Right atrium auricular region (tissue), 2 donors: ENCODE results near the gene PROX1. TPM values are rescaled to one million over a fixed set of nuclear protein-coding genes. Genes with fewer than 3 reads are reported as not detected.
A peak's percentile ranks its signal among the peaks of the same experiment; 100 is the strongest.

Experiments used
- DNase-seq: peaks from one replicate; pipeline ENCODE4 v3.0.0-alpha.2; 2019; ENCODE audit warnings: low spot score
- H3K27ac ChIP-seq, 2 donors: fragments of 200-600 bp; sonication (generic); 1 replicate in 1 of 2; 2 replicates in 1 of 2; pipeline ENCODE4 v1.5.1; 2016 to 2019
- H3K27me3 ChIP-seq, 2 donors: fragments of 200-600 bp; sonication (generic); one replicate each; pipeline versions ENCODE4 v1.5.1 to v1.6.0; 2017 to 2019
- H3K36me3 ChIP-seq: fragments of 200-600 bp; sonication (generic); one replicate; pipeline ENCODE4 v1.5.1; 2016
- H3K4me1 ChIP-seq, 2 donors: fragments of 200-600 bp; sonication (generic); one replicate each; pipeline versions ENCODE4 v1.5.1 to v1.6.0; 2017 to 2019
- H3K4me3 ChIP-seq, 2 donors: fragments of 200-600 bp; sonication (generic); 1 replicate in 1 of 2; 2 replicates in 1 of 2; pipeline ENCODE4 v1.5.1; 2017 to 2019; ENCODE audit warnings: mild to moderate bottlenecking in 1 of 2, moderate library complexity in 1 of 2
- H3K9me3 ChIP-seq, 2 donors: fragments of 200-600 bp; sonication (generic); one replicate each; pipeline ENCODE4 v1.5.1; 2019
- CTCF ChIP-seq, 2 donors: fragments of 200-600 bp; sonication (generic); IDR thresholded peaks; one replicate each; pipeline ENCODE4 v1.5.1; 2019; ENCODE audit warnings: antibody characterized with exemption in 2 of 2
- total RNA-seq, 2 donors: library from RNA; depleted of rRNA; stranded (reverse); fragments of >200 nt; gene quantifications; one replicate each; pipeline ENCODE4 v1.1.0, GENCODE V29; 2016

PROX1 gene
- total RNA-seq, 2 donors from 2014 or later, result 39.7 to 46.5 TPM

- Histone ChIP-seq H3K27me3 (peaks cover 0 to 16% of the 10 kb centered on the region in 2 donors), H3K4me1 (peaks cover 0 to 41% of the 10 kb centered on the region in 2 donors)
- TF ChIP-seq CTCF (IDR thresholded peaks at IDR 0.05), result no peak
Measured at GRCh38 chr1:213982289-213982671, 5.5 kb upstream of the PROX1 start.

DNA sequence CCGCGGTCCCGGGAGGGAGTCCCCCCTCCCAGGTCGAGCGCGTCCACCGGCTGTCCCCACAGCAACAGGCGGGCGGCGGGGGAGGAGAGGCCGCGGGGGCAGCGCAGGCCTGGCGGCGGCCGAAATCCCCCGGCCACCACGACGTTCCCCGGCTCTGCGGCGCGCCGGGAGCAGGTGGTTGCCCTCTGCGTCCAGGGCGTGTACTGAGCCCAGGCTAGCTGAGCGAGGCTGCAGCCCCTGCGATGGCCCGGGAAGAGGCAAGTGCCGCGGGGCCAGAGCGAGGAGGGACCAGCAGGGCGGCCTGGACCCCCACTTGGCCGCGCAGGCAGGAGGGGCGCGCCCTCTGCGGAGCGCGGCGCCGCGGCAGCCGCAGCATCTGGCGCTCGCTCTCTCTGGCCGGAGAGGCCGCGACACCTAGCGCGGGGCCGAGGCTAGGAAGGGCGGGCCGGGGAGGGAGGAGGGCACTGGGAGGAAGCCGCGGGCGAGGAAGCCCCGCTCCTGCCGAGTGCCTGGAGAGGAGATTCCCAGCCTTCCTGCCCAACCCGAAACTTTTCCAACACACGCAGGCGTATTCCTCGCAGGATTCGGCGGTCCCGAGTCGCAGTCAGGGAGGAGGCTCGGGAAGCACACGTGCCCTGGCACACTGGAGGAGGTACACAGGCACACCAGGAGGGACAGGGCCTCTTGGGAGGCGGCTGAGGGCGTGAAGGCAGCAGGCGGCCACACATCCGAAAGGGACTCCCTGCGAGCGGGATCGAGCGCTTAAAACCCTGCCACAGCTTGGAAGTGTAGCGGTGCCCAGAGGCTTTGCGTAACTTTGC, 4.9 kb upstream of the PROX1 start:
- no peak for DNase-seq
- TF ChIP-seq CTCF (IDR thresholded peaks at IDR 0.05), result peak in 1 of 2 donors; percentile 29
- H3K27me3 ChIP-seq, result peaks cover 0 to 16% of the 10 kb centered on the region in 2 donors

More at GRCh38 chr1:213982289-213982671, 5.5 kb upstream of the PROX1 start:
- Histone ChIP-seq H3K36me3 (no peaks in the 10 kb centered on the region), H3K27ac (peak overlapping the region; percentile 29 to 44), H3K4me3 (peak overlapping the region; percentile 37 to 55), H3K9me3 (no peaks in the 10 kb centered on the region)
- DNase-seq, result no peak

GRCh38 chr1:213983493-213984386, 4.0 kb upstream of the PROX1 start:
- Histone ChIP-seq H3K27me3 (peaks cover 0 to 16% of the 10 kb centered on the region in 2 donors), H3K27ac (peak overlapping the region; percentile 9 to 44), H3K4me3 (peak overlapping the region; percentile 37 to 55), H3K9me3 (no peaks in the 10 kb centered on the region), H3K36me3 (no peaks in the 10 kb centered on the region), H3K4me1 (peaks cover 0 to 41% of the 10 kb centered on the region in 2 donors)
- no peak for TF ChIP-seq CTCF (IDR thresholded peaks at IDR 0.05)
- DNase-seq, result no peak

More for the DNA sequence above, 4.9 kb upstream of the PROX1 start:
- Histone ChIP-seq H3K4me3 (peak overlapping the region; percentile 37 to 55), H3K9me3 (no peaks in the 10 kb centered on the region), H3K27ac (peak overlapping the region; percentile 29 to 44), H3K36me3 (no peaks in the 10 kb centered on the region), H3K4me1 (peaks cover 0 to 41% of the 10 kb centered on the region in 2 donors)

DNA sequence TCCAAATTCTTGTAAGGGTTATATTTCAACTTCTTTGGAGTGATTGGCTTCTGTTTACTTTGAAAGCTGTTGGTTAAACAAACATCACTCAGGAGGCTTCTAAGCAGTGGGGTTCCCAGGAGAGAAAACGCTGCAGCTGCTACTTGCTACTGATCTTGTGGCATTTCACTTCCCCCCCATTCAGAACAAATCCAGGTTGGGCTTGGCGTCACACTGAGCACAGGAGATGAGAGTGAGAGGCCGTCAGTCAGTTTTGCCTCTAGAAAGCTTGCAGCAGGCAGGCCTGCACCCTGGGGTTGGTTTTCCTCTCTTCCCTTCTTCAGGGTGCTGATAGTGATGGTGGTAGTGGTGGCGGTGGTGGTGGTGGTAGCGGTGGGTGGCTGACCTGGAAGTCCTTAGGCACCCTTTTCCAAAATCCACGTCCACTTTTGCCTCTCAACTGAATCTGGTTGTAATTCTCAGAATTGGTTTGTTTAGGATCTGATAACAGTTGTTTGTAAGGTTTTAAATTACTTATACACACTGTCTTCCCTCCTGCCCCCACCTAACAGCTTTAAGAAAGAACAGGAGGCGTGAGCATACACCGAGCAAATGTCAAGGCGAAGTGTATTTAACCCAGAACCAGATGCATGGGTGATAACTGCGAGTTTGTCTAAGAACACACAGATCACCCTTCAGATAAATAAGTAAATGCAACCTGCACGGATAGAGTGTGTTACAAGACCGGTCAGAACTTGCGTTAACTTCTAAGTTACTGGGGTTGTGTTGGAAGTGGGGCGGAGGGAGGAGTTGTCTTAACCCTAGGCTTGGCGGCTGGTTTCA, 3.2 kb upstream of the PROX1 start:
- Histone ChIP-seq H3K4me1 (peaks cover 0 to 48% of the 10 kb centered on the region in 2 donors), H3K27me3 (peaks cover 0 to 16% of the 10 kb centered on the region in 2 donors), H3K27ac (peak overlapping the region; percentile 49 to 90), H3K4me3 (peak overlapping the region; percentile 20 to 65), H3K9me3 (no peaks in the 10 kb centered on the region), H3K36me3 (no peaks in the 10 kb centered on the region)
- DNase-seq, result no peak
- TF ChIP-seq CTCF (IDR thresholded peaks at IDR 0.05), result no peak
